GM23338 (cell line): ENCODE results near the gene SRM. TPM values are rescaled to one million over a fixed set of nuclear protein-coding genes. Genes with fewer than 3 reads are reported as not detected.

Source experiments
- ATAC-seq: fragments of 200-7000 bp; cut with Tn5 transposase; 3 replicates; pipeline ENCODE4 v1.9.1; 2020
- DNase-seq: peaks from one replicate; pipeline ENCODE4 v3.0.0-alpha.2; 2015; ENCODE audit warnings: low spot score
- H2AFZ ChIP-seq: fragments of 200-600 bp; sonication (generic); 2 replicates; pipeline ENCODE4 v1.8.0; 2016; ENCODE audit warnings: antibody characterized with exemption, mild to moderate bottlenecking, moderate library complexity
- H3F3A ChIP-seq: fragments of 200-600 bp; sonication (generic); replicated peaks from 2 replicates; pipeline ENCODE4 v1.8.0; 2017; ENCODE audit warnings: antibody characterized with exemption, mixed run types, low read depth
- H3K27ac ChIP-seq: fragments of 200-600 bp; sonication (generic); 2 replicates; pipeline ENCODE4 v1.6.1; 2016; ENCODE audit warnings: low read depth
- H3K27me3 ChIP-seq: fragments of 200-600 bp; sonication (generic); 2 replicates; pipeline ENCODE4 v1.8.0; 2016; ENCODE audit warnings: mild to moderate bottlenecking, mixed run types, moderate library complexity; ENCODE audit not compliant: insufficient read depth
- H3K36me3 ChIP-seq: fragments of 200-600 bp; sonication (generic); 2 replicates; pipeline ENCODE4 v1.8.0; 2016; ENCODE audit warnings: mild to moderate bottlenecking; ENCODE audit not compliant: insufficient read depth
- H3K4me1 ChIP-seq: fragments of 200-600 bp; sonication (generic); 2 replicates; pipeline ENCODE4 v1.8.0; 2016; ENCODE audit warnings: mild to moderate bottlenecking, moderate library complexity; ENCODE audit not compliant: insufficient read depth
- H3K4me2 ChIP-seq: fragments of 200-600 bp; sonication (generic); 2 replicates; pipeline ENCODE4 v1.7.1; 2017; ENCODE audit warnings: mixed run types
- H3K4me3 ChIP-seq: fragments of 200-600 bp; sonication (generic); 2 replicates; pipeline ENCODE4 v1.6.1; 2016; ENCODE audit warnings: mixed run types
- H3K79me2 ChIP-seq: fragments of 200-600 bp; sonication (generic); replicated peaks from 2 replicates; pipeline ENCODE4 v1.8.0; 2017; ENCODE audit warnings: mild to moderate bottlenecking; ENCODE audit not compliant: insufficient read depth
- H3K9me2 ChIP-seq: fragments of 200-600 bp; sonication (generic); 2 replicates; pipeline ENCODE4 v1.8.0; 2017; ENCODE audit not compliant: insufficient read depth
- H4K20me1 ChIP-seq: fragments of 200-600 bp; sonication (generic); replicated peaks from 2 replicates; pipeline ENCODE4 v1.8.0; 2017; ENCODE audit warnings: mild to moderate bottlenecking; ENCODE audit not compliant: insufficient read depth
- H3K27ac Mint-ChIP-seq: 2 replicates; pipeline ENCODE4 v1.8.0; 2020; ENCODE audit warnings: inconsistent platforms, mild to moderate bottlenecking, moderate library complexity, mixed read lengths
- H3K27me3 Mint-ChIP-seq: 3 replicates; pipeline ENCODE4 v1.8.0; 2022; ENCODE audit warnings: low read depth, mild to moderate bottlenecking, moderate library complexity, mixed read lengths, inconsistent platforms; ENCODE audit not compliant: insufficient read depth, poor library complexity
- H3K36me3 Mint-ChIP-seq: 3 replicates; pipeline ENCODE4 v1.8.0; 2021; ENCODE audit warnings: low read depth, mild to moderate bottlenecking, inconsistent platforms, moderate library complexity, mixed read lengths
- H3K4me1 Mint-ChIP-seq: 3 replicates; pipeline ENCODE4 v1.8.0; 2020; ENCODE audit warnings: mild to moderate bottlenecking, inconsistent platforms, mixed read lengths
- H3K4me3 Mint-ChIP-seq: 3 replicates; pipeline ENCODE4 v1.8.0; 2021; ENCODE audit warnings: moderate library complexity, mild to moderate bottlenecking, inconsistent platforms, mixed read lengths
- H3K9me3 Mint-ChIP-seq: 3 replicates; pipeline ENCODE4 v1.8.0; 2020; ENCODE audit warnings: moderate library complexity, mild to moderate bottlenecking, inconsistent platforms, mixed read lengths
- CTCF ChIP-seq, 2 experiments: fragments of 200-600 bp in 1 of 2; sonication (generic) in 1 of 2; conservative IDR thresholded peaks; 2 replicates each; pipeline versions ENCODE4 v1.5.1 to v1.6.1; 2016 to 2017; ENCODE audit warnings: antibody characterized with exemption in 2 of 2, low read depth in 2 of 2, mild to moderate bottlenecking in 2 of 2, moderate library complexity in 1 of 2
- ETS1 ChIP-seq: IDR thresholded peaks from 2 replicates; pipeline ENCODE4 v1.6.1; 2016; ENCODE audit warnings: antibody characterized with exemption
- REST ChIP-seq: IDR thresholded peaks from one replicate; pipeline ENCODE4 v1.6.1; 2018; ENCODE audit warnings: antibody characterized with exemption; ENCODE audit not compliant: unreplicated experiment
- ZNF331 ChIP-seq: fragments of 250-450 bp; sonication (Bioruptor Pico); IDR thresholded peaks from 2 replicates; pipeline ENCODE4 v1.5.0; 2020; ENCODE audit warnings: low read depth, mild to moderate bottlenecking, moderate library complexity
- polyA plus RNA-seq: library from polyadenylated mRNA; unstranded; fragments of >200 nt; fragmentation: Nextera tagmentation; extraction: Ambion mirVana; gene quantifications from 2 replicates; pipeline ENCODE4 v1.2.1, GENCODE V29; 2016
- total RNA-seq: library from RNA; depleted of rRNA; stranded (reverse); fragments of >200 nt; shearing (Covaris generic); gene quantifications from 2 replicates; pipeline ENCODE4 v1.2.3, GENCODE V29; 2014

SRM gene
- total and polyA plus RNA-seq, 2 experiments from 2014 or later = 170 to 253 TPM

- TF ChIP-seq ZNF331 (CRISPR knock-in tag) (no peak), CTCF (conservative IDR thresholded peaks at IDR 0.05; ENCODE audit: low read depth in 2 of 2) (peak; percentile 16 to 40; a peak in 3 of 4 replicates), ETS1 (no peak), REST (peak; percentile 34)
- H3K27ac ChIP-seq = 0 out of 2 replicates have a peak overlapping the region, but pooled peaks have one; percentile 76
- ATAC-seq = peak; percentile 74
- peaks cover 3% of the 10 kb centered on the region for H4K20me1 ChIP-seq
- H3K36me3 Mint-ChIP-seq = peaks cover 33% of the 10 kb centered on the region
- no peaks in the 10 kb centered on the region for H3K9me2 ChIP-seq
- H2AFZ ChIP-seq = no peak overlapping the region
- peak; percentile 82 for DNase-seq
- peaks cover 10% of the 10 kb centered on the region for H3K4me1 ChIP-seq
- H3K9me3 Mint-ChIP-seq = no peaks in the 10 kb centered on the region; the same call in 2 of the 3 replicates
- H3K27me3 ChIP-seq = no peaks in the 10 kb centered on the region
- H3K4me3 ChIP-seq = 0 out of 2 replicates have a peak overlapping the region, but pooled peaks have one; percentile 13
- H3K27me3 Mint-ChIP-seq = peaks cover 19% of the 10 kb centered on the region
- peaks cover 24% of the 10 kb centered on the region for H3K4me1 Mint-ChIP-seq
- H3F3A ChIP-seq = peaks cover 26% of the 10 kb centered on the region
- H3K27ac Mint-ChIP-seq = peak overlapping the region; percentile 23; the same call in 1 of the 2 replicates
- H3K79me2 ChIP-seq = peaks cover 6% of the 10 kb centered on the region; the same call in 1 of the 2 replicates
- H3K36me3 ChIP-seq = peaks cover 4% of the 10 kb centered on the region; the same call in 1 of the 2 replicates
- peak overlapping the region; percentile 38; the same call in 1 of the 3 replicates for H3K4me3 Mint-ChIP-seq
- H3K4me2 ChIP-seq = peak overlapping the region; percentile 67
Observed at GRCh38 chr1:11052839-11053757, 6.7 kb downstream of the SRM start.
